HG02943 (cell line): ENCODE results near the gene ADPGK.

Source experiments
- ATAC-seq: cut with Tn5 transposase; IDR thresholded peaks from one replicate; pipeline ENCODE4 v1.9.1; 2021; ENCODE audit warnings: mild to moderate bottlenecking, low read depth, moderate library complexity; ENCODE audit not compliant: unreplicated experiment

ADPGK gene

DNA sequence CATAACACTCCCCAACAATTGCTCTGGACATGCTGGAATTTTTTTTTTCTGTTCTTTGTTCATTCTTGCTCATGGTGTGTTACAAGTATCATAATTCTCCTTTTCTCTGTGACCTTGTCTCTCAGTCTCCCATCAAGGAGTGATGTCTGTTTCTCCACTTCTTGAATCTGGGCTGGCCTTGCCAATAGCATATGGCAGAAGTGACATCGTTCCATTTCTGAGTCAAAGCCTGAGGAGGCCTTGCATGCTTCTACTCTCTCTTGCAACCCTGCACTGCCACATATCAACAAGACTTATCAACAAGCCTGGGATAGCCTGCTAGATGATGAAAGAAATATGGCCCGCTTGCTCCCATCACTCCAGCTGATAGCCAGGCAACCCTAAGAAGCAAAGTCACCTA is 8.9 kb upstream of the ADPGK start:
- no peak for ATAC-seq

- no peak for ATAC-seq
Measured at GRCh38 chr15:72790302-72790910, 6.8 kb upstream of the ADPGK start.

DNA sequence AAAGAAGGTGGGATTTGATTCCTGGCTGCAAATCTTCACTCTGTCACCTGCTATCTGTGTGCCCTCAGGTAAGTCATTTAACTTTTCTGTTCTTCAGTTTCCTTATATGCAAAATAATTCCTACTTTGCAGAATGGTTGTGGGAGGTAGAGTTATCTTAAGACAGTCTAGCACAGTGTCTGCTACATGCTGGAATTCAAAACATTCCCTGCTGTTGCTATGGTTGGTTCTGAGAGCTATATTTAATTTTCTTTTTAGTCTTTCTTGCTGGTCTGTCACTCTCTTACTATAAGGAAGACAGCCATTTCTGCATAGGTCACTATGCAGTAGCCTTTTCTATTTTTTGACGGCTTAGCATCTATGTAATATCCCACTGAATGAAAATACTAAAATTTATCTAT is 4.0 kb upstream of the ADPGK start:
- ATAC-seq = no peak

- ATAC-seq = no peak
Measured at GRCh38 chr15:72786676-72787345, 3.3 kb upstream of the ADPGK start.

- no peak for ATAC-seq
Measured at GRCh38 chr15:72786242-72786641, 2.7 kb upstream of the ADPGK start.

GRCh38 chr15:72785841-72786240 is 2.3 kb upstream of the ADPGK start:
- no peak for ATAC-seq

DNA sequence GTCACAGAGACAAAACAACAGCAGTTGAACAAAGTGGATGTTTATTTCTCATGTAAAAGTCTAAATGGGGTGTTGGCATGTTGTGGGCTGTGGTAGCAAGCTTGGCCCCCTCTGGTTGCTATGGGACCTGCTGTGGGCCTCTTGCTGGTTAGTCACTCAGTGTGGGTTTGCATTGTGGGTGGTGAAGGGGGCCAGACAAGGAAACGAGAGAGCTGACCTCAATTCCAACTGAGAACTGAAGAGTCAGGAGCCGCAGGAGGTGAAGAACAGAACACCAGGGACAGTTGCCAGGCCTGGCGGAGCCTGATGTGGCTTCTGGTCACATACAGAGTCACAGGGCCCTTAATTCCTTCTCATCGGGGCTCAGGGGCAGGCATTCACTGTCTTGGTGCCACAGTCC is 1.9 kb upstream of the ADPGK start:
- ATAC-seq = no peak

DNA sequence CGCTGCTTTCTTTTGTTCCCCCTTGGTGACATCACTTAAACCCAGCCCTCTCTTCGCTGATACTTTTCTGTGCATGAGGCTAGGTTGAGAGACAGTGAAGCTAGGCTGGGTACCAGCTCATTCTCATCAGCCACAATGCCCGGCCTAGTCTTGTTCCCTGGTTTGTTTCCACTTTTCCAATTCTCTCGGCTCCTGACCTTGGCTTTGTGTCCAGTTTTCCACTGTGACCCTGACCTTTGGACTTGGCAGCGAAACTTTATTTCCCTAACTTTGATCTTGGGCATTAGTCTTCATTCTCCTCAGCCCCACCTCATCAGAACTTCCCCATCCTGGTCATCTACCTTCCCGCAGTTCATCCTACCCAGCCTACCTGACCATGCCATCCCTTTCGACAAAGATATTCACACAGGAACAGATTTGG is 908 bp upstream of the ADPGK start:
- peak; percentile 7 for ATAC-seq

DNA sequence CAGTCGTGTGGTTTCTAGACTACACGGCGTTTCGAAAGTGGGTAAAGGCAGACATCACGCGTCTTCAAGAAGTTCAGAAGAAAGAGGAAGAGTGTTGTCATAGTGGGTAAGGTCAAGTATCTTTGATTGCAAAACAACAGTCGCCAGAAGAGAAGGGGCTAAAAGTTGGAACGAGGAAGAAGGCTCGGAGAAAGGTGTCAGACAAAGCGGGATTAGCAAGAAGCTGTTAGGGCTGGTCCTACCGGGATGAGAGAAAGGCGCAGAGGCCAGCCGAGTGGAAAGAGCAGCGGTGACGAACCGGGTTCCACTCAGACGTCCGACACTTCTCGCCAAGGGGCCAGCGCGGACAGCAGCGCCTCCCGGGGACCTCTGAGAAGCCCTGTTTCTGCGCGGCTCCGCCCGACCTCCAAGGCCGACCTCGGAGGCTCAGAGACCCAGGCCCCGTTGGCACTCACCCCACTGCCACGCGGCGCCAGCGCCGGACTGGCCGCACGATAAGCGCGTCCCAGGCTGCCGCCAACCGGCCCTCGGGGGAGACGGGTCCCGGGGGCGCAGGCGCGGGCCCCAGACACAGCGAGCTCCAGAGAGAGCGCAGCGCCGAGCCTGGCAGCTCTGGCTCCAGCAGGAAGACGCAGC is 436 bp downstream of the ADPGK start:
- ATAC-seq = peak; percentile 29

GRCh38 chr15:72782274-72783003 is 1.1 kb downstream of the ADPGK start:
- no peak for ATAC-seq

DNA sequence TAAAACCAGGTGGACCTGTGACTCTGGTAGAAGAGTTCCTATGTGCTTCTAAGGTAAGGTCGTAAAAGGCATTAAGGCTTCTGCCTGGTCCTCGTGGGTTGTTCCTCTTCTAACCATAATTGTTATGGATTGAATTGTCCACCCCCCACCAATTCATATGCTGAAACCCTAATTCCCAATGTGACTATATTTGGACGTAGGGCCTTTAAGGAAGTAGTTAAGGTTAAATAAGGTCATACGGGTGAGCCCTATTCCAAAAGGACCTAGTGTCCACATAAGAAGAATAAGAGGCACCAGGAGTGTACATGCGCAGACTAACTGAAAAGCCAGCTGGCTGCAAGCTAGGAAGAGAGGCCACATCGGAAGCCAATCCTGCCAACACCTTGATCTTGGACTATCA is 1.9 kb downstream of the ADPGK start:
- ATAC-seq = no peak

DNA sequence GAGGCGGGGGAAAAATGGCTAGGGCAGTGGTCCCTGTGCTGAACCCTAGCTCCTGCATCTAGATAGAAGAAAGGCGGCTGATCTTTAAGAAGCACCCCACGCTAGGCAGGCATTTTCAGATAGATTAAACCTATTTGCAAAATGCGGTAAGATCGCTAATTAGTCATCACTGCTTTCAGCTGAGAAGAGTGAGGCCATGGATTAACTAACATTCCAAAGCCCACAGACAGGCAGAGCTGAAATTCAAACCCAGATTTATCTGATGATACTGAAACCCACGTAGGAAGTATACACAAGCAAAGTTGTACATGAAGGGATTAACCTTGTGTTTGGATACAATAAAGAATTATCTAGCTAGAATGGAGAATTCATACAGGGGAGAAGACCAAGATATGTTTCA is 4.8 kb downstream of the ADPGK start:
- no peak for ATAC-seq

- no peak for ATAC-seq
Measured at GRCh38 chr15:72774696-72775383, 8.7 kb downstream of the ADPGK start.

DNA sequence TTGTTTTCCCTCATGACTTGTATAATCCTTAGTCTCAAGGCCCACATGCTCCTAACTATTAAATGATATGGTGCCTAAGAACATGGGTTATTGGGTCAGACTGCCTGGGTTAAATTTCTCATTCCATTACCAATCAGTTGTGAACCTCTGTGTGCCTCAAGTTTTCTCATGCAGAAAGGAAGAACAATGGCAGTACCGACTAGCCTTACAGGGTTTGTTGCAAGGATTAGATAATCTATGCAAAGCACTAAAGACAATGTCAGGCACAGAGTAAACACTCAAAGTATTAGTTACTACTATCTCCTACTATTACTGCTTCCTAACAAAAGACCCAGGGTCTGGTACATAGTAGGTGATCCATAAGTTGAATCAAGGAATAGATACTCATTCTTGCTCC is 12.2 kb downstream of the ADPGK start:
- ATAC-seq = no peak

- no peak for ATAC-seq
Measured at GRCh38 chr15:72770673-72771328, 12.8 kb downstream of the ADPGK start.

DNA sequence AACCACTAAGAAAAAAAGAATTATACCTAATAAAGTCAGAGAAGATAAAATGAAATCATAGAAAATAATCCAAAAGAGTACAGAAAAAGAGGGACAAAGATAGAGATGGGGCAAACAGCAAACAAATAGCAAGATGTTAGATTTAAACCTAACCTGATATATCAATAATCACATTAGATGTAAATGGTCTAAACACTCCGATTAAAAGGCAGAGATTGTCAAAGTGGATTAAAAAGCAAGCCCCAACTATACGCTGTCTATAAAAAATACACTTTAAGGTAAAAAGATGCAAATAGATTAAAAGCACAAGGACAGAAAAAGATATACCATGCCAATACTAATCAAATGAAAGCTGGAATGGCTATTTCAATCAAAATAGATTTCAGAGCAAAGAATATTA is 16.8 kb downstream of the ADPGK start:
- ATAC-seq = no peak

DNA sequence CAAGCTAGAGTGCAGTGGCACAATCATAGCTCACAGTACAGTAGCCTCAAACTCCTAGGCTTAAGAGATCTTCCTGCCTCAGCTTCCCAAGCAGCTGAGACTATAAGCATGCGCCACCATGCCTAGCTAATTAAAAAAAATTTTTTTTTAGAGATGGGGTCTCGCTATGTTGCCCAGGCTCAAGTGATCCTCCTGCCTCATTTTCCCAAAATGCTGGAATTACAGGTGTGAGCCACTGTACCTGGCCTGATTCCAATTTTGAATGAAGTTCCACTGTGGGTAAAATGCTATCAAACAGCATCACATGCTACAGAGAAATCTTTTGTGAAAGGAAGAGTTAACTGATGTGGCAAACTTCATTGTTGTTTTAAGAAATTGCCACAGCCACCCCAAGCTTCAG is 17.5 kb downstream of the ADPGK start:
- no peak for ATAC-seq

GRCh38 chr15:72764656-72765055 is 18.9 kb downstream of the ADPGK start:
- no peak for ATAC-seq

DNA sequence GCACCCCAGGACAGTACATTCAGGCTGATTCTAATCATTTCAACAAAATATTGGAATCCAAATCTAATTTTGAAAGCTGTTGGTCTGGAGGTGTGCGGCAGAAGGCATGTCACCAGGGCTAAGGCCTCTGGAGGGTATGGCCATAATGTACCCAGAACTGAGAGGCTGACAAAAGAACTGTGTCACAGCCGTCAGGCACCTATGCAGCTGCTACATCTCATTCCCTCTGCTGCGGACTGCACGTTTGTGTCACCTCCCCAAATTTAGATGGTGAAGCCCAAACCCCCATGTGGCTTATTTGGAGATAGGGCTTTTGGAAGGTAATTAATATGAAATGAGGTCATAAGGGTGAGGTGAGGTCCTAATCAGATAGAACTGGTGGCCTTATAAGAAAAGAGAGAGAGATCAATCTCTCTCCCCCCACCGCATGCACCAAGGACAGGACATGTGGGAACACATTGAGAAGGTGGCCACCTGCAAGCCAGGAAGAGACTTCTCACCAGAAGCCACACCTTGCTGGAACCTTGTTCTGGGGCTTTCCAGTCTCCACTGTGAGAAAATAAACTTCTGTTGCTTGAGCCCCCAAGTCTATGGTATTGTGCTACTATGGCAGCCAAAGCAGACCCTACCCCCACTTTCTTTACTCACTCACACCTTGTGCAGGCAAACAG is 22.8 kb downstream of the ADPGK start:
- no peak for ATAC-seq

DNA sequence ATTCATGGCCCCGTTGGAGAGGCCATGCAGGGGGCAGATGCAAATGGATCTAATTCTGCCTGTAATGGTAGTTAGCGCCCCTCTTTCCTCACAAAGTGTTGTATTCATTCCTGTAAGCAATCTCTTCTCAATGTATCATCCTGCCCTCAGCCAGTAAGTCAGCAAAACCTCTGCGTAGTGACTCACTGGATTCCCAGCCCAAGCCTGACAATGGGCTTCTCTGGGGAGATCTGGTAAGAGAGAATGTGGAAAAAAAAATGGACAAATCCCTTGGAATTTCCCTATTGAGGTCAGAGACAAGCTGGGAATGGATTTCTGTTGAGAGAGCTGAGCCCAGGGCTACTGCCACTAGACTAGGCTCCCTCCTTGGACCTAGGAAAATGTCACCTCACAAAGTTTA is 25.4 kb downstream of the ADPGK start:
- ATAC-seq = no peak
